Activated naive CD4-positive, alpha-beta T cell treated with anti-CD3 and anti-CD28 coated beads for 36 hours (primary cell): ENCODE measurements around the gene ZNF407. TPM values are rescaled to one million over a fixed set of nuclear protein-coding genes. Genes with fewer than 3 reads are reported as not detected.

Source experiments
- CTCF ChIA-PET: fragments of 350-600 bp; sonication (Branson Sonifier 250); formaldehyde crosslinking; loops from one replicate; lab custom pipeline; 2021; ENCODE audit warnings: antibody characterized with exemption; lab: Charles Lee
- DNase-seq: peaks from one replicate; pipeline ENCODE4 v3.0.0-alpha.2; 2020
- H3K27ac Mint-ChIP-seq: one replicate; pipeline ENCODE4 v1.8.0; 2021; ENCODE audit warnings: mild to moderate bottlenecking, mixed read lengths
- H3K27me3 Mint-ChIP-seq: one replicate; pipeline ENCODE4 v1.8.0; 2021; ENCODE audit warnings: low read depth, mixed read lengths
- H3K36me3 Mint-ChIP-seq: one replicate; pipeline ENCODE4 v1.8.0; 2021; ENCODE audit warnings: low read depth, mixed read lengths
- H3K4me1 Mint-ChIP-seq: one replicate; pipeline ENCODE4 v1.8.0; 2021; ENCODE audit warnings: low read depth, mixed read lengths
- H3K4me3 Mint-ChIP-seq: one replicate; pipeline ENCODE4 v1.8.0; 2021; ENCODE audit warnings: mild to moderate bottlenecking, moderate library complexity, mixed read lengths
- H3K9me3 Mint-ChIP-seq: one replicate; pipeline ENCODE4 v1.8.0; 2021; ENCODE audit warnings: mixed read lengths
- intact Hi-C: fragments of 100-400 bp; cut with micrococcal nuclease; formaldehyde crosslinking; loops from one replicate; pipeline ENCODE4 v1.15.1; 2023
- total RNA-seq, 2 experiments: library from RNA; stranded (reverse); gene quantifications; one replicate each; pipeline ENCODE4 v1.2.3, GENCODE V29; 2021

ZNF407 gene
- total RNA-seq, 2 experiments from 2014 or later = 9.8 to 9.9 TPM

DNA sequence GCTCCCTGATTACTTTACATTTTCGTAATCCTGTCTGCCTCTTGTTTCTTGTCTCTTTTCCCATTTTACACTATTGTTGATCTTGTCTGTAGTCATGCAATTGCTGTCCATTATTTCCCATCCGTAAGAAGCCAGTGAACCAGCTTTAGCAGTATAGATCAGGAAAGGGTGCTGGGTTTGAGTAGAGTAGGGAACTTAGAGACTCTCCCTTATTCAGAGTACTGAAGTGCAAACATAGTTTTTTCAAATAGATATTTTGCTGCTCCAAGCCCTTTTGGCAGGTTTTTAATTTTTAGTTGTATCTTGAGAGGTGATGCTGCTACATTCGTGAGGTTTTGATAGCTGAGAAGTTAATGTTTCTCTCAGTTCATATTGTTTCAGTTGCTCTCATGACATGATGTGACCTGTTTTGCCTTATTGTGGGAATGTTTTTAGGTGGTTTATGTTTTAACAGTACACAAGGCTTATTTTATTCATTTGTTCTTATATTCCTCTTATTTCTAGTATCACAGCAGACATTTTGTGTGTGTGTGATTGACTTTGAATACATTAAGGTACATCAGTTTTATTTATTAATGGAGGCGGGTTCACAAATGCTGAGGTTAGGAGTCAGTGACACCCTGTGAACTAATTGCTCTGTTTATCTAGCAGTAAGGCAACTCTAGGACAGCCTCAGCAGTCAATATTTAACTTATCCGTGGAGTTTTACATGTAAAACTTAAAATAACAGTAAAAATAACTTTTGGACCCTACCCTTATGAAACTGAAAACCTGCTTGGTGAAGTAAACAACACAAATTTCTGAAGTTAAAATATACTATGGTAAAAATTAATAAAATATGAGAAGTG is 118.4 kb downstream of the ZNF407 start:
- peaks cover 6% of the 10 kb centered on the region for H3K36me3 Mint-ChIP-seq
- H3K27ac Mint-ChIP-seq = no peak overlapping the region
- no peak overlapping the region for H3K4me3 Mint-ChIP-seq
- intact Hi-C loops = no loop called here
- no peaks in the 10 kb centered on the region for H3K27me3 Mint-ChIP-seq
- CTCF ChIA-PET = interaction anchor here (0.6 kb wide), 1 partner anchor 415 kb away, joined by 3 read pairs; no protein-coding TSS in a partner anchor
- H3K4me1 Mint-ChIP-seq = peaks cover 10% of the 10 kb centered on the region
- H3K9me3 Mint-ChIP-seq = peaks cover 7% of the 10 kb centered on the region
- no peak for DNase-seq

DNA sequence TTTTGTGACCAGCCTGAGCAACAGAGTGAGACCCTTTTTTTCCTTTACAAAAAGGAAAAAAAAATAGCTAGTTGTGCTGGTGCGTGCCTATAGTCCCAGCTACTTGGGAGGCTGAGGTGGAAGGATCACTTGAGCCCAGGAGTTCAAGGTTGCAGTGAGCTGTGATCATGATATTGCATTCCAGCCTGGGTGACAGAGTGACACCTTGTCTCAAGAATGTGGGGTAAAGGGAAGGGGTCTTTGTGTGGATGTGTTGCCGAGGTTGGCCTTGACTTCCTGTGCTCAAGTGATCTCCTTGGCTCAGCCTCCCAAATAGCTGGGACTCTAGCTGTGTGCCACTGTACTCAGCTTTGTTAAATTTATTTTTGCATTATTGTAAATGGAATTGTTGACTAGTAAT is 120.6 kb downstream of the ZNF407 start:
- intact Hi-C loops = no loop called here
- no peaks in the 10 kb centered on the region for H3K27me3 Mint-ChIP-seq
- peaks cover 17% of the 10 kb centered on the region for H3K4me1 Mint-ChIP-seq
- no peak for DNase-seq
- CTCF ChIA-PET = interaction anchor here (0.6 kb wide), 1 partner anchor 463 kb away, joined by 3 read pairs; no protein-coding TSS in a partner anchor
- H3K9me3 Mint-ChIP-seq = peaks cover 7% of the 10 kb centered on the region
- H3K36me3 Mint-ChIP-seq = peaks cover 6% of the 10 kb centered on the region
- no peak overlapping the region for H3K4me3 Mint-ChIP-seq
- no peak overlapping the region for H3K27ac Mint-ChIP-seq

DNA sequence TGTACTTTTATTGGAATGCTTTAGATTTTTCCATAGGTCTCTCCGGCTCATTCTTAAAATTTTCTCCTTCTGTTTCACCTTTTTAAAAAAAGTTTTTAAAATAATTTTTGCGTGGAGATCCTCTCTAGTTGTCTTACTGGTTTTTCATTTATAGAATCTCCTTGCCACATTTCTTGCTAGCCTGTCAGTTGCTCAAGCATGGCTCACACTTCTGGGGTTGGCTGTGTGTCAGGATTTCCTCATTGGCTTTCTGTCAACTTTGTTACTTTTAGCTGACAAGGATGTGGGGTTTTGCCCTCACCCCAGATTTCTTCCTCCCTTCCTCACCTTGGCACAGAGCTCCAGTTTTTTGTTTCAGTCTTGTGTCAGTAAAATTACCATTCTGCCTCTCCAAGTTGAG is 124.6 kb downstream of the ZNF407 start:
- no peak overlapping the region for H3K4me3 Mint-ChIP-seq
- H3K27me3 Mint-ChIP-seq = no peaks in the 10 kb centered on the region
- H3K4me1 Mint-ChIP-seq = peaks cover 19% of the 10 kb centered on the region
- H3K9me3 Mint-ChIP-seq = peaks cover 7% of the 10 kb centered on the region
- peaks cover 9% of the 10 kb centered on the region for H3K36me3 Mint-ChIP-seq
- intact Hi-C loops = no loop called here
- DNase-seq = no peak
- H3K27ac Mint-ChIP-seq = no peak overlapping the region
- CTCF ChIA-PET = no interaction called here

DNA sequence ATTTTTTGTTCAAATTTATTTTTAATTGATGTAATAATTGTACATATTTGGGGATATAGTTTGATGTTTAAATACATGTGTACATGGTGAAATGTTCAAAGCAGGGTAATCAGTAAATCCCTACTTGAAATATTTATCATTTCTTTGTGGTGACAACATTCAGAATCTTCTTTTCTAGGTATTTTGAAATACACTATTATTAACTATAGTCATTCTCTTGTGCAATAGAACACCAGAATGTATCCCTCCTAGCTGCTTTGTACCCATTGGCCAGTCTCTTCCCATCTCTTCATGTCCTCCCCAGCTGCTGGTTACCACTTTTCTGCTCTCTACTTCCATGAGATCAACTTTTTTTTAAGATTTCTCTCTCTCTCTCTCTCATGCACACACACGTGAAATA is 126.5 kb downstream of the ZNF407 start:
- CTCF ChIA-PET = no interaction called here
- Mint-ChIP-seq H3K4me1 (peaks cover 17% of the 10 kb centered on the region), H3K9me3 (peaks cover 4% of the 10 kb centered on the region), H3K27me3 (no peaks in the 10 kb centered on the region), H3K27ac (no peak overlapping the region), H3K36me3 (peaks cover 12% of the 10 kb centered on the region), H3K4me3 (no peak overlapping the region)
- no peak for DNase-seq
- intact Hi-C loops = no loop called here

DNA sequence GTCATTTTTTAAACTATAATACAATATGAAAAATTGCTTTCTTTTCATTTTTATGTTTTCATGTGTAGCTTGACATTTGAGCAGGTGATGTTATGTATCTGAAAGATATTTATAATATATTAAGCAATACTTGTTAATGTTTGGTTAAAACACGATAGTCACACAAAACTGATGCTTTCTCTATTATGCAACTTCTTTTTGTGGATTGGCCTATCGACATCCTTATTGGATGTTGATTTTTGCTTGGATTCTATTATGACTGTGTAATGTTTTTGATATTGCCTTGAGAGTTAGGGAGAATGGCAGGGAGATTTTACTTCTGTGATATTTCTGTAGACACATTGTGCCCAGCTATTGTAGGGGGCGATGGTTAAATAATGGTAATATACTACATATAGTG is 128.0 kb downstream of the ZNF407 start:
- DNase-seq = no peak
- Mint-ChIP-seq H3K4me1 (peaks cover 13% of the 10 kb centered on the region), H3K9me3 (no peaks in the 10 kb centered on the region), H3K27me3 (no peaks in the 10 kb centered on the region), H3K36me3 (peaks cover 9% of the 10 kb centered on the region), H3K4me3 (no peak overlapping the region), H3K27ac (no peak overlapping the region)
- CTCF ChIA-PET = no interaction called here
- intact Hi-C loops = no loop called here

DNA sequence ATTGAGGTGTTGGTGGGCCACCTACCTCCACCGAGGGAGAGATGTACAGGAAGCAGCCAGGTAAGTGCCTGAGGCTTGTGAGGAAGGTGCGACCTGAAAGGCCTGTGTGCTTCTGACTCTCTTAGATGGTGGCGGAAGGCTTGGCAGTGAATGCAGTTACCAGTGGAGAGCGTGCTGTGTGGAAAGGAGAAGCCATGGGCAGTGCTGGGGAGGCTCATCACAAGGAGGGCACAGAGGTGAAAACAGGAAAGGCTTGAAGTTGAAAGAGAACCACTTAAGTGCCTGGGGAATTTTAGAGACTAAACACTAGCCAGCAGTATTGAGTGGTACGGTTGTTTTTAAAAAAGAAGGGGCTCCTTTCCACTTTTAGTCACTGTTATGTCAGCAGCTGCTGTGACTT is 130.9 kb downstream of the ZNF407 start:
- H3K9me3 Mint-ChIP-seq = no peaks in the 10 kb centered on the region
- peaks cover 2% of the 10 kb centered on the region for H3K4me1 Mint-ChIP-seq
- no peak overlapping the region for H3K27ac Mint-ChIP-seq
- CTCF ChIA-PET = no interaction called here
- intact Hi-C loops = no loop called here
- no peak overlapping the region for H3K4me3 Mint-ChIP-seq
- H3K36me3 Mint-ChIP-seq = peaks cover 9% of the 10 kb centered on the region
- no peak for DNase-seq
- H3K27me3 Mint-ChIP-seq = no peaks in the 10 kb centered on the region

DNA sequence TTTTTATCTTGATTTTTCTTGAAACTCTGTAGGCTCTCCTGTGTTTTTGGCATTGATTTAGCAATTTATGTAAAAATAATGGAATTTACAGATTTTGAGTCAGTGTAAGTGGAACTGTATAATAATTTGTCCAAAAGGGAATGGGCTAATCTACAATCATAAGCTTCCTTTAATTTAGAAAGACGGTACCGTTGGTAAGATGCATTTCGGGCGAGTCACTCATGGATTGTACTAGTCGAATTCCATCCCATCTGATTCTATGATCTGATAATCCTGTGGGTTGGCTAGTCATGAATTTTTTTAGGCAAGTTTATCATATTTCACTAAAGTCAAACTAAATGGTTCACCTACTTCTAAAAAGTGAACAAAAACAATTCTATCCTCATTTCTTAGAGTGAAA is 133.4 kb downstream of the ZNF407 start:
- H3K9me3 Mint-ChIP-seq = no peaks in the 10 kb centered on the region
- H3K36me3 Mint-ChIP-seq = peaks cover 9% of the 10 kb centered on the region
- H3K27ac Mint-ChIP-seq = no peak overlapping the region
- DNase-seq = no peak
- intact Hi-C loops = no loop called here
- H3K4me1 Mint-ChIP-seq = peaks cover 2% of the 10 kb centered on the region
- no peak overlapping the region for H3K4me3 Mint-ChIP-seq
- CTCF ChIA-PET = no interaction called here
- no peaks in the 10 kb centered on the region for H3K27me3 Mint-ChIP-seq

DNA sequence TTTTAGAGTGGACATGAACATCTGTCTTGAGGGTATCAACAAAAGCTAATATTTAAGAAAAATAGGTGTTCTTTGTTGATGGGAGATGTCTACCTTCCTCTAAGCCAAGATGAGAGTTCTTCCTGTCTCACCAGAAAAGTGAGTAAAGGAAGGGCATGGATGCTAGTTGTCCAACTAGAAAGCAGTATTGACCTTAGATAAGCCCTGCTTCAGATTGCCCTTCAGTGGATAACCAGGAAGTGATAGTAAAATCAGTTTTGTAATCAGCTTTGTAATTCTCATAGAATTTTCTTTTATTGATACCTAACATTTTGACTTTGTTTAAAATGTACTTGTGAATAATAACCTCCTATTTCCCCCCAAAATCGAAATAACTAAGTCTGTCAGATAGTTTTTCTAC is 134.7 kb downstream of the ZNF407 start:
- no peaks in the 10 kb centered on the region for H3K4me1 Mint-ChIP-seq
- peaks cover 7% of the 10 kb centered on the region for H3K36me3 Mint-ChIP-seq
- no peak overlapping the region for H3K4me3 Mint-ChIP-seq
- CTCF ChIA-PET = interaction anchor here (0.6 kb wide), 1 partner anchor 9 kb away, joined by 3 read pairs; no protein-coding TSS in a partner anchor
- intact Hi-C loops = no loop called here
- H3K9me3 Mint-ChIP-seq = no peaks in the 10 kb centered on the region
- no peaks in the 10 kb centered on the region for H3K27me3 Mint-ChIP-seq
- H3K27ac Mint-ChIP-seq = no peak overlapping the region
- DNase-seq = no peak

DNA sequence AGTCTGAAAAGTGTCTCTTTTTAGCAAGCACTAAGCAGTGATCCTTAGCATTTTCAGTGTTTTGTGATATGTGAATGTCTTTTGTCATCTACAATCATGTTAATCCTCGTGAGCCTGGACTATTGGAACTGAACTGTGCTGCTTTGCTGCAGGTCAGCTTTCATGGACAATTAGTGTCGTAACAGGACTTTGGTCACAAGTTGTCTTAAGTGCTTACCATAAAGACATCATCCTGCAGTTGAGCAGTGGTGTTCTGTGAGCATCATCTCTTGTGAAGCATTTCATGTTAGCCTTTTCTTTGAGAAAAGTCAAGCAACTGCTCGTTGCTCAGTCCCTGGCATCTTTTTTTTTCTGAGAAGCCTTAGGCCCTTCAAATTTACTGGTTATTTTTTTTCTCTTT is 135.9 kb downstream of the ZNF407 start:
- H3K27ac Mint-ChIP-seq = no peak overlapping the region
- CTCF ChIA-PET = no interaction called here
- peaks cover 2% of the 10 kb centered on the region for H3K36me3 Mint-ChIP-seq

DNA sequence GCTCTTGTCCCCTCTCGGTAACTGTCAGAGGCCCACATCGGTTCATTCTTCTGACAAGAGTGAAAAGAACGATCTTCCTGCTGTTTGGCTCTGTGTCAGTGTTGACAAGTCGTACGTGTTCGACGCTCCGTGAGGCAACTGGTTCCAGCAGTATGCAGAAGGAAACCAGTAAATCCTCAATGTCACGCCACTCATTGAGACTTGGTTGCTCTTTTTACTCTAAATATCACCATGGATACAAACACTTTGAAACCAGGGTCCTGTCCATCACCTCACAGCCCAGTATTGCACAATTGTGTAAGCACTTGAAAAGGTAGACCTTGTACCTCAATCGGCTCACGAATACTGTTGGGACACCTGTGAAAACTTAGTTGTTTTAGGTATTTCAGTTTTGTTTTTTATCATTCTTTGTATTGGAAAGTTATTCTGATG is 136.4 kb downstream of the ZNF407 start:
- Mint-ChIP-seq H3K36me3 (peaks cover 1% of the 10 kb centered on the region), H3K27me3 (no peaks in the 10 kb centered on the region), H3K27ac (no peak overlapping the region), H3K4me1 (no peaks in the 10 kb centered on the region), H3K4me3 (no peak overlapping the region), H3K9me3 (no peaks in the 10 kb centered on the region)
- intact Hi-C loops = no loop called here
- DNase-seq = no peak
- CTCF ChIA-PET = no interaction called here

More for the DNA sequence above, 135.9 kb downstream of the ZNF407 start:
- no peaks in the 10 kb centered on the region for H3K9me3 Mint-ChIP-seq
- no peaks in the 10 kb centered on the region for H3K27me3 Mint-ChIP-seq
- intact Hi-C loops = no loop called here
- H3K4me1 Mint-ChIP-seq = no peaks in the 10 kb centered on the region
- DNase-seq = no peak
- H3K4me3 Mint-ChIP-seq = no peak overlapping the region

DNA sequence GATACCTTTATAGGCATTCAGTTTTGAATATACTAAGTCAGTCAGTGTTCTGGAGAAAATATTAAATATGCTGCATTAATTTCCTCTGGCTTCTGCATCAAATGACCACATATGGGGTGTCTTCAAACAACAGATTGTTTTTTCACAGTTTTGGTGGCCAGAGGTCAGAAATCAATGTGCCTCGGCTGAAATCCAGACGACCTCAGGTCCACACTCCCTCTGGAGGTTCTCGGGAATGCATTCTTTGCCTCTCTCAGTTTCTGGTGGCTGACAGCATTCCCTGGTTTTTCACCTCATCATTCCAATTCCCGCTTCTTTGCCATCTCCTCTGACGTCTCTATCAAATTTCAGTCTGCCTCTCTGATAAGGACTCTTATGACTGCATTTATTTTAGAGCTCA is 142.3 kb downstream of the ZNF407 start:
- no peak for DNase-seq
- intact Hi-C loops = no loop called here

DNA sequence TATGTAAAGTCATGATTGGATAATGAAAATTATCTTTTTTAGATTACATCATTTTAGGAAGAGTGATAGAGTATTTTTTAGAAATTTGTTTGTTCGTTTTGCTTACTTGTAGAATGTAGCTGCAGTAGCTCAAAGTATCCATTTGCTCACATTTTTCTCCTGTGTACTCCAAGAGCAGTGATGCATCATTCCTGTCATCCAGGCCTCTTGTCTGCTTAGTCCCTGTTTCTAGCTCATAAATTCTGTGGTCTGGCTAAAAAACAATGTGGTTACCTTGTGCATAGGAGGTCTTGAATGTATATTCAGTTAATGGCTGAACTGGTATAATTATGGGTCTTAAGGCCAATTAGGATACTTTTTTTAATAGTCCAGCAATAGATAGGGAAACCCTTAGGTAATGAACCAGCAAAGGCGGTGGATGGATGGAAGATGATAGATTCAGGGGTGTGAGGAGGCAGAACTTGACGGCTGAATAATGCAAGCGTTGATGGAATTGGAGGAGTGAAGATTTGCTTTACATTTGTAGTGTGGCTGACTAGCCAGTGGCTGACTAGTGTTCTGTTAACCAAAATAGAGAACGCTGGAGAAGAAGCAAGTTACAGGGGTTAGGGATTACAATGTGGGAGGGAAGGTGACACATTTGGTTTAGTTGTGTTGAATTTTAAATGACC is 145.0 kb downstream of the ZNF407 start:
- H3K9me3 Mint-ChIP-seq = no peaks in the 10 kb centered on the region
- H3K36me3 Mint-ChIP-seq = no peaks in the 10 kb centered on the region
- no peak overlapping the region for H3K27ac Mint-ChIP-seq
- DNase-seq = no peak
- CTCF ChIA-PET = no interaction called here
- H3K4me1 Mint-ChIP-seq = no peaks in the 10 kb centered on the region
- H3K4me3 Mint-ChIP-seq = no peak overlapping the region
- no peaks in the 10 kb centered on the region for H3K27me3 Mint-ChIP-seq
- intact Hi-C loops = no loop called here

More for the DNA sequence above, 142.3 kb downstream of the ZNF407 start:
- Mint-ChIP-seq H3K27ac (no peak overlapping the region), H3K9me3 (no peaks in the 10 kb centered on the region), H3K36me3 (no peaks in the 10 kb centered on the region), H3K4me1 (no peaks in the 10 kb centered on the region), H3K4me3 (no peak overlapping the region), H3K27me3 (no peaks in the 10 kb centered on the region)
- CTCF ChIA-PET = no interaction called here
